ENCODE results near the gene DGCR6.

DNA sequence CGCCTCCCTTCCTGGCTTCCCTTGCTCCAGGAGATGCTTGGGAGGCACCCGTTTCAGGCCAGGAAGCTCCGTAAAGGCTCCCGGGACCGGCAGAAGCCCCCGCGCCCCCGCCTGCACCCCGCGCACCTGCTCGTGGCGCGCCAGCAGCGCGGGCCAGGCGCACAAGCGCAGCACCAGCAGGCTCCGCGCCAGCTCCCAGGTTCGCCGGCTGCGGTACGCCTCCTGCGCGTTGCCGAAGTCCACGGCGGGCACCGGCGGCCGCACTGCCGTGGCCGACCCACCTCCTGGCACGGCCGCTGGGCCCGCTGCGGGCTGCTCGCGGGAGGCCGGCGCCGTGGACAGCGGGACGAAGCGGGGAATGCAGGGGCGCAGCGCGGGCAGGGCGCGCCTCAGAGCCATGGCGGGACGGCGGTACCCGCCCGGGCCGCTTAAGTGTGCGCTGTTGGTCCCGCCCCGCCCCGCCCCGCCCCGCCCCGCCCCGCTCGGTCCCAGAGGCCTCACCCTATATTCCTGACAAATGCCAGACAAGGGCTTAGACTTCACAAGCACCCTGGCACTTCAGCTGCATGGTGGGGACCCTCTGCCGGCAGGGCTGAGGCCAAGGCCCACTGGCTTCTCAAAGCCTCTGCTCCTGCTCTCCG is 29.9 kb downstream of the DGCR6 start, which contains the start of gene PRODH:
- TF ChIP-seq EZH2 (IDR thresholded peaks at IDR 0.05; ENCODE audit: low read depth, unreplicated experiment) (no peak), ZNF331 (CRISPR knock-in tag; IDR thresholded peaks at IDR 0.05; ENCODE audit: low read depth) (no peak), POLR2AphosphoS5 (IDR thresholded peaks at IDR 0.05; ENCODE audit: low read depth) (no peak), JUNB (IDR thresholded peaks at IDR 0.05; ENCODE audit: unreplicated experiment) (no peak), CREB1 (CRISPR knock-in tag; IDR thresholded peaks at IDR 0.05; ENCODE audit: low read depth) (no peak), EZH2phosphoT487 (IDR thresholded peaks at IDR 0.05; ENCODE audit: unreplicated experiment) (no peak), ZNF114 (CRISPR knock-in tag; IDR thresholded peaks at IDR 0.05) (no peak), STAT1 (IDR thresholded peaks at IDR 0.05; ENCODE audit: unreplicated experiment) (no peak)
- TF ChIP-seq, protein P1, sequence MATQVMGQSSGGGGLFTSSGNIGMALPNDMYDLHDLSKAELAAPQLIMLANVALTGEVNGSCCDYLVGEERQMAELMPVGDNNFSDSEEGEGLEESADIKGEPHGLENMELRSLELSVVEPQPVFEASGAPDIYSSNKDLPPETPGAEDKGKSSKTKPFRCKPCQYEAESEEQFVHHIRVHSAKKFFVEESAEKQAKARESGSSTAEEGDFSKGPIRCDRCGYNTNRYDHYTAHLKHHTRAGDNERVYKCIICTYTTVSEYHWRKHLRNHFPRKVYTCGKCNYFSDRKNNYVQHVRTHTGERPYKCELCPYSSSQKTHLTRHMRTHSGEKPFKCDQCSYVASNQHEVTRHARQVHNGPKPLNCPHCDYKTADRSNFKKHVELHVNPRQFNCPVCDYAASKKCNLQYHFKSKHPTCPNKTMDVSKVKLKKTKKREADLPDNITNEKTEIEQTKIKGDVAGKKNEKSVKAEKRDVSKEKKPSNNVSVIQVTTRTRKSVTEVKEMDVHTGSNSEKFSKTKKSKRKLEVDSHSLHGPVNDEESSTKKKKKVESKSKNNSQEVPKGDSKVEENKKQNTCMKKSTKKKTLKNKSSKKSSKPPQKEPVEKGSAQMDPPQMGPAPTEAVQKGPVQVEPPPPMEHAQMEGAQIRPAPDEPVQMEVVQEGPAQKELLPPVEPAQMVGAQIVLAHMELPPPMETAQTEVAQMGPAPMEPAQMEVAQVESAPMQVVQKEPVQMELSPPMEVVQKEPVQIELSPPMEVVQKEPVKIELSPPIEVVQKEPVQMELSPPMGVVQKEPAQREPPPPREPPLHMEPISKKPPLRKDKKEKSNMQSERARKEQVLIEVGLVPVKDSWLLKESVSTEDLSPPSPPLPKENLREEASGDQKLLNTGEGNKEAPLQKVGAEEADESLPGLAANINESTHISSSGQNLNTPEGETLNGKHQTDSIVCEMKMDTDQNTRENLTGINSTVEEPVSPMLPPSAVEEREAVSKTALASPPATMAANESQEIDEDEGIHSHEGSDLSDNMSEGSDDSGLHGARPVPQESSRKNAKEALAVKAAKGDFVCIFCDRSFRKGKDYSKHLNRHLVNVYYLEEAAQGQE (IDR thresholded peaks at IDR 0.05; ENCODE audit: unreplicated experiment) = no peak
- TF ChIP-seq, protein P2, sequence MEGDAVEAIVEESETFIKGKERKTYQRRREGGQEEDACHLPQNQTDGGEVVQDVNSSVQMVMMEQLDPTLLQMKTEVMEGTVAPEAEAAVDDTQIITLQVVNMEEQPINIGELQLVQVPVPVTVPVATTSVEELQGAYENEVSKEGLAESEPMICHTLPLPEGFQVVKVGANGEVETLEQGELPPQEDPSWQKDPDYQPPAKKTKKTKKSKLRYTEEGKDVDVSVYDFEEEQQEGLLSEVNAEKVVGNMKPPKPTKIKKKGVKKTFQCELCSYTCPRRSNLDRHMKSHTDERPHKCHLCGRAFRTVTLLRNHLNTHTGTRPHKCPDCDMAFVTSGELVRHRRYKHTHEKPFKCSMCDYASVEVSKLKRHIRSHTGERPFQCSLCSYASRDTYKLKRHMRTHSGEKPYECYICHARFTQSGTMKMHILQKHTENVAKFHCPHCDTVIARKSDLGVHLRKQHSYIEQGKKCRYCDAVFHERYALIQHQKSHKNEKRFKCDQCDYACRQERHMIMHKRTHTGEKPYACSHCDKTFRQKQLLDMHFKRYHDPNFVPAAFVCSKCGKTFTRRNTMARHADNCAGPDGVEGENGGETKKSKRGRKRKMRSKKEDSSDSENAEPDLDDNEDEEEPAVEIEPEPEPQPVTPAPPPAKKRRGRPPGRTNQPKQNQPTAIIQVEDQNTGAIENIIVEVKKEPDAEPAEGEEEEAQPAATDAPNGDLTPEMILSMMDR (conservative IDR thresholded peaks at IDR 0.05; ENCODE audit: low read depth in 2 of 2) = no peak

Data from GM23338 (cell line).